ENCODE data around the gene C4orf17. TPM values are rescaled to one million over a fixed set of nuclear protein-coding genes. Genes with fewer than 3 reads are reported as not detected.
"Not testable (repeated sequence)": the region's sequence is repeated elsewhere in the genome, so short reads cannot be mapped to it uniquely, and the experiment has no call there.

C4orf17 gene
- polyA plus RNA-seq (ENCODE audit: insufficient read length in 4 of 4), result under 1 TPM in 2 of 4 donors, not detected in 2; 0.08 to 0.09 TPM

- DNase-seq (ENCODE audit: low read depth in 4 of 4, low spot score in 3 of 4), result no peak
Measured at GRCh38 chr4:99510721-99511120, at the start of gene C4orf17. Gene C4orf17 (plus strand): TSS chr4:99511021. CDS start chr4:99513082, 2,061 bp downstream.

DNA sequence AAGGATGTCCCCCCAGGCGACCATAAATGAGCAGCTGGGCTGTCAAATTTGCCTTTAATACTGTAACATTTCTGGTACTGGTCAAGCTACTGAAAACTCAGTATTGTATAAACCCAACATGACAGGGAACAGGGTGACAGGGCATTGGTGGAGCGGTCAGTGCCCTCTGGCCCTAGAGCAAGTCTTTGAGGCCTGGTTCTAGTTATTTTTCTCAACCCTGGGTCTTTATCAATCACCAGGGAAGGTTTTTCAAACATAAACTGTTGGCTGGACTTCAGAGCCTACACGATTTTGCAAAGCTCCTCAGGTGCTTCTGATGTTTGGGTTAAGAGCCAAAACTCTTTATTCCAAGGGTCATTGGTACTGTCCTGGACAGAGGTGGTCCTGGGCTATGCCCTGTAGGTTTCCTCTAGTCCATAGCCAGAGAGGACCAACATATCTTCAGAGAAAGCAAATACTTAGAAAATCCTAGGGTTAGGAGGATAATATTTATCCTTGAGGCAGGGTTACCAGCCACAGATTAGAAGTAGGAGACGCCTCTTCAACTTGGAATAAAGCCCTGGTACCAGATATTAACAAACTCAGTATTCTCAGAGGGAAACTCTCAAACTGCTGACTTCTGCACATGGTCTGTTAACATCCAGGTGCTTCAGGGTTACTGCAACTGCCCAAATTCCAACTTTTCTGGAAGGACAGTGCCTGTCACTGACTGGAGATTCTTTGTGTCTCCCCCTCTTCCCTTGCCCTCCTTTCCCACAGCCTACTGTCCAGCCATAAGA, 49.0 kb upstream of the C4orf17 start:
- DNase-seq (ENCODE audit: low read depth in 4 of 4, low spot score in 3 of 4), result no peak

GRCh38 chr4:99462875-99463464, 47.9 kb upstream of the C4orf17 start:
- DNase-seq (ENCODE audit: low read depth in 4 of 4, low spot score in 3 of 4), result peak; percentile 14 to 53 (median 44)

DNA sequence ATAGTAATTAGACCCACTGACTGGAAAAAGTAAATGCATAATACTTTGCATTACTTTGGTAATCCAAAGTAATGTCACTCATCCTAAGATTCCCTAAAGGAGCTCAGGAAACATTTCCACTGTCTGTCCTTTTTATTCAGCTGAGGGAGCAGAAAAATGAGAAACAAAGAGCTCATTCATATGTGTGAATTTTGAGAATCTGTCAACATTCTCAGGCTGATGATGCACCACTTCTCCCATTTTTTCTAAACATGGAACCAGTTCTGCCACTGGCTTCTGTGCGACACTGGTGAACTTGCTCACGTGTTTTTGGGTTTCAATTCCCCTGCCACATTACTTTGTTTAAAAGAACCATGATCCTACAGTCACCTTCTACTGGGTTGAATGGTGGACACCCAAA, 47.3 kb upstream of the C4orf17 start:
- no peak for DNase-seq (ENCODE audit: low read depth in 4 of 4, low spot score in 3 of 4)

DNA sequence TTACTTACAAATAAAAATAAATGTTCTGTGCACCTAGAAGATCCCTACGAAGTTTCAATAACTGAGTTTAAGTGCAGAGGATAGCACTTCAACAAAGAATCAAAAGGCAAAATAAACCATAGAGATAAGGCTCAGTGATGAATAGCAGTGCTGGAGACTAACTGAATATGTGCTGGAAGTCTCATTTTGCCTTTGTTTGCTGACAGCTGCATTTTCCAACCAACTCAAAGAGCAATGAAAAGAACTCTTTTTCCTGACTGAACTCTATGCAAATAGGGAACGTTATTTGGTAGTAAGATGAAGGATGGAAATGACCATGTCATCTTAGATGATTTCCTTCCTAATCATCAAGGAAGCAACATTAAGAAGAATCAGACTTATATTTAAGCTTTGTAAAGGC, 42.9 kb upstream of the C4orf17 start:
- no peak for DNase-seq (ENCODE audit: low read depth in 4 of 4, low spot score in 3 of 4)

DNA sequence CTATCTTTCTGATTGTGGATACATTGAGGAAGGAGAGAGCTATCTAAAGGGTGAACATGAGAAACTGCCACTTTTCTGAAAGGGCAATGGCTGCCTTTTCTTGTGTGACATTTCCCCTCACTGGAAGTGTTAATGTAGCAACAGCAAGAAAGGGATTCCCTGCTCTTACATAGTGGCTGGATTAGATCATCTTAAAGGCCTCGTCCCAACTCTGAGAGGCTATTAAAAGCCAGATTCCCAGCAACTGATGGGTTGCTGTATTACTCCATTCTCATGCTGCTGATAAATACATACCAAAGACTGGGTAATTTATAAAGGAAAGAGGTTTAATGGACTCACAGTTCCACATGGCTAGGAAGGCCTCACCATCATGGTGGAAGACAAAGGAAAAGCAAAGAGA, 41.9 kb upstream of the C4orf17 start:
- DNase-seq (ENCODE audit: low read depth in 4 of 4, low spot score in 3 of 4), result no peak

- no peak for DNase-seq (ENCODE audit: low read depth in 4 of 4, low spot score in 3 of 4)
Measured at GRCh38 chr4:99471349-99471748, 39.5 kb upstream of the C4orf17 start.

DNA sequence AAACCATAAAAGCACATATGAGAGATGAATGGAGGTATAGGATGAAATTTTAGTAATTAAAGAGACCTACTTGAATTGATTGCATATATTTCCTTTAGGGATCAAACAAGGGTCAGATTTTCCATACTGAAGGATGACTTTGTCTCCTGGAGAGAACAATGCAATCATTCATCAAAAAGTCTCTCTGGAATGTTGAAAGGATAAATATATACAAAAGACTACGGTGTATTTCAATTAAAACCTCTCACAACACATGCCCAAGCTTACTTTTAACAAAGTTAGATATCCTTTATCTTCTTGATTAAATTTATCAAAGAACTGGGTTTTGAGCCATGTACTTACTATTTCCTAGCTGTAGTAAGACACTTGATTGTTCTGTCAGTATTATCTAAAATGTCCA, 38.9 kb upstream of the C4orf17 start:
- no peak for DNase-seq (ENCODE audit: low read depth in 4 of 4, low spot score in 3 of 4)

- DNase-seq (ENCODE audit: low read depth in 4 of 4, low spot score in 3 of 4), result no peak
Measured at GRCh38 chr4:99473131-99473530, 37.7 kb upstream of the C4orf17 start.

DNA sequence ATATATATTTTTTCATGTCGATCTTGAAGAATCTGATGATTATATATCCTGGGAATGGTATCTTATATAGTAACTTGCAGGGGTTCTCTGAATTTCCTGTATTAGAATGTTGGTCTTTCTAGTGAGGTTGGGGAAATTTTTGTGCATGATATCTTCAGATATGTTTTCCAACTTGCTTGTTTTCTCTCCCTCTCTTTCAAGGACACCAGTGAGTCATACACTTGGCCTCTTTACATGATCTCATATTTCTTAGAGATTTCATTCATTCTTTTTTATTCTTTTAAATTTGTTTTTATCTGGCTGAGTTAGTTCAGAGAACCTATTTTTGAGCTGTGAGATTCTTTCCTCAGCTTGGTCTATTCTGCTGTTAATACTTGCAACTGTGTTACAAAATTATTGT, 27.2 kb upstream of the C4orf17 start:
- DNase-seq (ENCODE audit: low read depth in 4 of 4, low spot score in 3 of 4), result no peak

- no peak for DNase-seq (ENCODE audit: low read depth in 4 of 4, low spot score in 3 of 4)
Measured at GRCh38 chr4:99485212-99485611, 25.6 kb upstream of the C4orf17 start.

DNA sequence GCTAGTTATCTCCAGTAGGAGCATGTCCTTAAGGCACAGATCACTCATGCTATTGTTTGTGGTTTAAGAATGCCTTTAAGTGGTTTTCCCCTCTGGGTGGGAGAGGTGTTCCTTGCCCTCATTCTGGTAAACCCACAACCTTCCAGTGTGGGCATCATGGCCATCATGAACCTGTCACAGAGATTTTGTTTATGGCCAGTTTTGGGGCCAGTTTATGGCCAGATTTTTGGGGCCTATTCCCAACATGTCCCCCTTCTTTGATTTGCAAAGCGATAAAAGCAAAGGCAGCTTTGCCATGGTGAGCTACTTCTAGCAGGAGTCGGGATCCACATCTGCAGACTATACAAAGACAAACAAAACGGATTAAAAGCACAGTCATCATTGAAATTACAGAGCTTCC, 24.2 kb upstream of the C4orf17 start:
- not testable (repeated sequence) for DNase-seq (ENCODE audit: low read depth in 4 of 4, low spot score in 3 of 4)

- DNase-seq (ENCODE audit: low read depth in 4 of 4, low spot score in 3 of 4), result no peak
Measured at GRCh38 chr4:99490286-99490685, 20.5 kb upstream of the C4orf17 start.

- no peak for DNase-seq (ENCODE audit: low read depth in 4 of 4, low spot score in 3 of 4)
Measured at GRCh38 chr4:99504804-99505502, 5.9 kb upstream of the C4orf17 start.

DNA sequence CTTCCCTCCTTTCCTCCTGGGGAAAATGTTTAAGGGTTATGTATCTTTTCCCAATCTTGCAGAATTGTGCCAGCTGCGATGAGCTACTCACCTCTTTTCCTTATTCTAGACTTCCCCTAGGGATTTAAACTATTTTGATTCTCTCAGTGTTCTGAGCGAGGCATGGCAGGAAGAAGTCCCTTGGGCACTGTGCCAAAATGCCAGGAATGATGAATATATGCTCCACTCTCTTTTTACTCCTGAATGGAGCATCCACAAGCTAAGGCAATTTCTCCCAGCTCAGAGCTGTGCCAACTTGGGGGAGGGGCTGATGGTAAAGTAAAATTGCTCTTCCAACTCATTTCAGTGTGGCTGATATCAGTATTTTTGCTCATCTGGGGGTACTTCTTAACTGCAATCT, 4.0 kb upstream of the C4orf17 start:
- no peak for DNase-seq (ENCODE audit: low read depth in 4 of 4, low spot score in 3 of 4)

GRCh38 chr4:99507349-99507748, 3.5 kb upstream of the C4orf17 start:
- DNase-seq (ENCODE audit: low read depth in 4 of 4, low spot score in 3 of 4), result no peak

DNA sequence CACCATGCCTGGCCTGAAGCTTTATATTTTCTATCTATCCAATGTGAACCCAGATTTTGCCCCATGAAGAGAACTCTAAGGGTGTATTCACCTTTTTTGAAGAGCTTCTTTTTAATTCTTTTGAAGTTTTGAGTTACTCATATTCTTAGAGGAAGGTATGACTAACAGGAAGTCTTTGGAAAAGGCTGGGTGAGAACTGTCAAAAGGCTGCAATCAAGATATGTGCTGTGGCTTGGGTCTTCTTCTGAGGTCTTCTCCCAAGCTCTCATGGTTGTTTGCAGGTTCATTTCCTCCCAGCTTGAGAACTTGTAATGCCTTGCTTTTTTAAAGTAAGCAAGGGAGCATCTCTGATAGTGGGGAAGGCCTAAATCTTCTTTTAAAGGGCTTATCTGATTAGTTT, 3.1 kb upstream of the C4orf17 start:
- DNase-seq (ENCODE audit: low read depth in 4 of 4, low spot score in 3 of 4), result no peak

- DNase-seq (ENCODE audit: low read depth in 4 of 4, low spot score in 3 of 4), result no peak
Measured at GRCh38 chr4:99518601-99519295, 7.9 kb downstream of the C4orf17 start.

GRCh38 chr4:99529228-99529627, 18.4 kb downstream of the C4orf17 start:
- no peak for DNase-seq (ENCODE audit: low read depth in 4 of 4, low spot score in 3 of 4)

DNA sequence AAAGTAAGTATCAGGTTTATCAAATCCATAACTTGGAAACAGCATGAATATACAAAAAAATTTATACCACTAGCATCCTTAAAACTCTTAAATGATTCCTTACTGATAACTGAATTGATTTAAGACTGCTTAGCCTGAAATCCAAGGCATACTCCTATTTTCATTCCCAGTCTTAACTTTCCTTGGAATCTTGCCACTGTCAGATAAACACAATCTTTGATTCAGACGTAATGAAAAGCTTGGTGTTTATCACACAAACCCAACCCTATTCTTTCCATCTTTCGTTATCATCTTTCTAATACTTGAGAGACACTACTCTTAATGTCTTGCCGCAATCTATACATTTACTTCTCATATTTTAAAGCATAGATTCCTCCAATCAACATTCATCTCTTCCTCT, 19.1 kb downstream of the C4orf17 start:
- no peak for DNase-seq (ENCODE audit: low read depth in 4 of 4, low spot score in 3 of 4)

GRCh38 chr4:99534699-99535098, 23.9 kb downstream of the C4orf17 start:
- DNase-seq (ENCODE audit: low read depth in 4 of 4, low spot score in 3 of 4), result not testable (repeated sequence)
